Stimulated activated CD8-positive, alpha-beta memory T cell treated with anti-CD3 and anti-CD28 coated beads, Interleukin-2, amount 100 ng/mL, for 48 hours (primary cell): Measurements from ENCODE around the gene STK25.
A peak's percentile ranks its signal among the peaks of the same experiment; 100 is the strongest.

ENCODE experiments used
- DNase-seq, 2 donors: peaks; one replicate each; pipeline ENCODE4 v3.0.0-alpha.2; 2020; ENCODE audit warnings: low read depth in 2 of 2

Gene STK25

DNA sequence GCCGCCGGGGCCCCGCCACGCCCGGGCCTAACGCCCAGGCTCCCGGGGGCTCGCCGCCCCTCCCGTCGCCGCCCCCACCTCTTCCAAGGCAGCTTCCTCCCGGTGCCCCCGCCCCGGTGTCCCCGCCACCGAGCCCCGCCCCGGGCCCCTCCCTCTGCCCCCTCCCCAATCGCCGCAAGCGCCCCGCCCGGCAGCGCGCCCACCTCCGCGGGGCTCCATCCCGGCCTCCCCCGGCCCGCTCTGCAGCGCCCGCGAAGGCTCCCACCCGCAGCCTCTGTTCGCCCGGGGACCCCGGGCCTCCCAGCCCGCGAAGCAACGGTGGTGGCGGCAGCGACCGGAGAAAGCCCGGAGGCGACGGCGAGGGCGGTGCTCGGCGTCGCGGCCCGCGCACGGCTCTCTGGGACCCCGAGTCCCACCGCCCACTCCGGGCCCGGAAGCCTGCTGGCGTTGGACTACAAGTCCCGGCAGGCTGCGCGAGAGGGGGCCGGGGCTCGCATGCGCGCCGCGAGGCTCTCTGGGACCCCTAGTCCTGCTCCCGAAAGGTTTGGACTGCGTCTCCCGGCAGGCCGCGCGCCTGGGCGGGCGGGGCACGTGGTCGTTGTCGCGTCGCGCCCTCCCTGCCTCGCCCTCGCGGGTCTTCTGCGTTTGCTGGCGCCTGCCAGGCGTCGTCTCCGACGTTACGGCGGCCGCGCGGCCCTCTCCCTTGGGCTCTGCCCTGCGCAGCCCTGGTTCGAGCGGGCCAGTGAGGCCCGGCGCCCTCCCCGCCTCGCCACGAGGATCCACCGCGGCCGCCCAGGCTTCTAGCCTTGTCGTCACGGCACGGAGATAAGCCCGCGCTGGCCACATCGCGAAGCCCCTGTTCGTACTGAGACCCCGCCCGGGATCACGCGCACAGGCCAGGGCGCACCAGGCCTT is at the start of gene STK25:
STK25 (minus strand) TSS at position 345 of the 915 bp plus-strand sequence. CDS start 549 bp downstream, outside the sequence.
- peak; percentile 96 to 97 for DNase-seq

DNA sequence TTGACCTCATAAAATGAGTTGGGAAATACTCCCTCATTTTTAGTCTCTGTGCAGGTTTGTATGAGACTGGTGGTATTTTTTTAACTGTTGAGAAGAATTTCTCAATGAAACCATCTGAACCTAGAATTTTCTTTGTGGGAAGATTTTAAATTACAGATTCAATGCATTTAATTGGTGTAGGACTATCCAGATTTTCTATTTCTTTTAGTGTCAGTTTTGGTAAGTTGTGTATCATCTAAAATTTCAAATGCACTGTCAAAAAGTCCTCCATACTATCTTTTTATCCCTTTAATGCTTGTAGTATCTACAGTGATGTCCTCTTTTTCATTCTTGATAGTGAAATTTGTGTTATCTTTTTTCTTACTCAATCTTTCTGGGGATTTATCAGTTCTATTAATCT is 48.4 kb upstream of the STK25 start:
- DNase-seq = no peak

GRCh38 chr2:241555711-241556110 is 47.3 kb upstream of the STK25 start:
- DNase-seq = no peak

DNA sequence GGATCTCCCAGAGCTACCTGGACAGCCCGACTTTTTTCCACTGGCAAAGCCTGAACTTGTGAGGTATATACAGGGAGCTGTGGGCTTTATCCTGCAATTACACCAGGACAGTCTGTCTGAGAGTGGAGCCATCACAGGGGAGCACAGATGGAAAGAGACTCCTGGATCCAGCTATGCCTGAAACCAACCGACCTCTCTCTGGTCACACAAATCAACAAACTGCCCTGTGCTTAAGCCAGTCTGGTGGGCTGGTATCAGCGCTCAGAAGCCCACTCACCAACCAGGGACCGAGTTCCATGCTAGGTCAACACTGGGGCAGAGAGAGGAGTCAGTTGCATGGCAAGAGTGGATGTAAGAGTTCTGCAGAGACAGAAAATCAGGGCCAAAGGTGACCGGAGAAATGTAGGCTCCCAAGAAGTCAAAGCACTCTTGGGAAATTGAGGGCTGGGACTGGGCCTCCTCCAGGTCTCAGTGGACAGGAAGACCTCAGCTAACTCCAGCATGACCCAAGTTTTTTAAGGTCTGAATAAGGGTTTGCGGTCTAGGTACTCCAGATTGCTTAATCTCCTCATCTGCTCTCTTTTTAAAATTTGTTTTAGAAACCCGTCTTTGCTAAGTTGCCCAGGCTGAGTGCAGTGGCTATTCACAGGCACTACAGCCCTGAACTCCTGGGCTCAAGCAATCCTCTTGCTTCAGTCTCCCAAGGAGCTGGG is 46.4 kb upstream of the STK25 start:
- no peak for DNase-seq

DNA sequence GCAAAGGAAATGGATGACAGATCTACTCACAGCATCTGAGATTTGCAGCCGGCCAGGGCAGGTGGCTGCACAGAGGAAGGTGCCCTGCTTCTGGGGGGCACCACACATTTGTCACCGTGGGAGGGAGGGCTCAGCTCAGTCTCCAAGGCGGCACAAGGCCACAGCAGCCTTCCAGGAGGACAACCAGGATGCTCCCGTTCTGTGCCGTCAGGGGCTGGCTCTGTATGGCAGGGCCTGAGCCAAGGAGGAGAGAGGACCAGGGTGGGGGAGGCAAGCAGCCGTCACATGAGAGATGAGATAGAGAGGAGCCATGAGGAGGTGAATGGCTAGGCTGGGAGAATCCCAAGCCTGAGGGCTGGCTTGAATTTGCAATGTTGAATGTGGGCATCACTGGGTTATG is 45.6 kb upstream of the STK25 start:
- DNase-seq = no peak

DNA sequence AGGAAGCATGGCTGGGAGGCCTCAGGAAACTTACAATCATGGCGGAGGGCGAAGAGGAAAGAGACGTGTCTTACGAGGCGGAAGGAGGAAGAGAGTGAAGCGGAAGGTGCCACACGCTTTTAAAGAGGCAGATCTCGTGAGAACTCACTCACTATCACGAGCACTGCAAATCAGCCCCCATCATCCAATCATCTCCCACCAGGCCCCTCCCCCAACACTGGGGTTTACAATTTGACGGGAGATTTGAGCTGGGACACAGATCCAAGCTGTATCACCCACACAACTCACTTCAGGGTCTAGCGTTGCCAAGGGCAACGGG is 45.1 kb upstream of the STK25 start:
- no peak for DNase-seq

GRCh38 chr2:241551998-241552737 is 43.8 kb upstream of the STK25 start:
- DNase-seq = no peak

GRCh38 chr2:241551599-241551997 is 43.2 kb upstream of the STK25 start:
- no peak for DNase-seq

- no peak for DNase-seq
These were observed 42.5 kb upstream of the STK25 start for GRCh38 chr2:241550616-241551580.

GRCh38 chr2:241548451-241548835 is 40.1 kb upstream of the STK25 start:
- no peak for DNase-seq

DNA sequence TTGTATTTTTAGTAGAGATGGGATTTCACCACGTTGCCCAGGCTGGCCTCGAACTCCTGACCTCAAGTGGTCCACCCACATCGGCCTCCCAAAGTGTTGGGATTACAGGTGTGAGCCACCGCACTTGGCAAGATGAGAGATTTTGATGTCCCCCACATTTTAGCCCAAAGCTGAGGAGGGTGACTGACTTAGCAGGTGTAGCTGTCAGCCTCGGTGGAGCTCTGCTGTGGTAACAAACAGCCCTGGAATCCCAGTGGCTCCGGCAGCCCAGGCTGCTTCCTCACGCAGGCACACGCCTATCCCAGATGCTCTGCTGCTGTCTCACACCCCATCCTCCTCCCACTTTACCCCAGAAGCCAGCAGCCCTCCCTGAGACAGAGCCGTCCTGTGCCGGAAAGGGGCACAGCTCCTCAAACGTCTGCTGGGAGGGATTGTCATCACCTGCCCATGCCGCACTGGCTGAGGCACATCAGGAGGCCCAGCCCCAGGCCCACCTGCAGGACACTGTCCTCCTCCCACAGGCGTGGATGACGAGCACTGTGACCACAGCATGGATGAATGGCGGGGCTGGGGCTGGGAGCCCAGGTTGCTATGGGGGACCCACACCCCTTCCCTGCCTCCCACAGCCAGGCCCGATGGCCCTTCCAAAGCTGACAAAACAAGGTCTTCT is 39.5 kb upstream of the STK25 start:
- no peak for DNase-seq

DNA sequence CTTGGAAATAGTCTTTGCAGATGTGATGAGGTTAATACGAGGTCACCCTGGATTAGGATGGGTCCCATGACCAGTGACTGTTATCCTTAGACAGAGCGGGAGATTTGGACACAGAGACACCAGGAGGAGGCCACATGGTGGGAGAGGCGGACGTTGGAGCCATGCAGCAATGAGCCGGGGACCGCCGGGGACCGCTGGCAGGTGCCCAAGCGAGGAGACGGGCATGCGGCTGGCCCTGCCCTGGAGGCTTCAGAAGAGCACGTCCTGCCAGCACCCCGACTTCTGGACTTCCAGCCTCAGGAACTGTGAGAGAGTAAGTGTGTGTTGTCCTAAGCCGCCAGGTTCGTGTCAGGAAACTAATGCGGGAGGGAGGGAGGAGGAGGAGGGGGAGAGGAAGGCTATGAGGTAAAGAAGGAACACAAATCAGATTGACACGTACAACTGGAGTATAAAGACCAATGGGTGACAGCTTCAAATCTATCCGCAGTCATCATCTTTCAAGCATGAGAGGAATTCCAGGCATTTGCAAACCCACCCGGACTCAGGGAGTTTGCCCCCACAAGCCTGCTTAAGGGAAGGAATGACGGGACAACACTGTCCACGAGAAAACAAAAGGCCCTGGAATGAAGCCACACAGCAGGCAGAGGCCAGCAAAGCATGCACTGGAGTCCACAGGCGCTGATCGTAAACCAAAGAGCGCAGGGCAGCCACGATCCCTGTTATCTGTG is 38.6 kb upstream of the STK25 start:
- DNase-seq = no peak

DNA sequence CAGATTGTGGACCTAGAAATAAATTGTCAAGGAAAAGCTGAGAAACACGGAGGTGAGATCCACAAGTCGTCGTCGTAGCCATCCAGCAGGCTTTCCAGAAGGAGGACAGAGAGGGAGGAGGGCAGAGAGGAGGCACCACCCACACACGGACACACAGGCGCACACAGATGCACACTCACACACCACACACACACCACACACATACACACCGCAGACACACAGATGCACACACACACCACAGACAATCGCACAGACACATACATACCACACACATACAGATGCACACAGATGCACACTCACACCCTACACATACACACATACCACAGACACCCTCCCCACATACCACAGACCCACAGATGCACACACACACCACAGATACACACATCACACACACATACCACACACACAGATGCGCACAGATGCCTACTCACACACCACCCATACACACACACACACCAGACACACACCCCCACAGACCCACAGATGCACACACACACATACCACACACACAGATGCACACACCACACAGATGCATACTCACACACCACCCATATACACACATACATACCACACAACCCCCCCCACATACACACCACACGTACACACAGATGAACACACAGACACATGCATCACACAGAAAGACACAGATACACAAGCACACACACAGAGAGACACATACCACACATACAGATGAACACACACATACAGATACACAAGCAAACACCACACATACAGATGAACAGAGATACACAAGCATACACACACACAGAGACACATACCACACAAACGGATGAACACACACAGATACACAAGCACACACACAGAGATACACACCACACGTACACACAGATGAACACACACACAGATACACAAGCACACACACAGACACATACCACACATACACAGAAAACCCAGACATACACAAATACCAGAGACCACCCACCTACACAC is 37.4 kb upstream of the STK25 start:
- no peak for DNase-seq

DNA sequence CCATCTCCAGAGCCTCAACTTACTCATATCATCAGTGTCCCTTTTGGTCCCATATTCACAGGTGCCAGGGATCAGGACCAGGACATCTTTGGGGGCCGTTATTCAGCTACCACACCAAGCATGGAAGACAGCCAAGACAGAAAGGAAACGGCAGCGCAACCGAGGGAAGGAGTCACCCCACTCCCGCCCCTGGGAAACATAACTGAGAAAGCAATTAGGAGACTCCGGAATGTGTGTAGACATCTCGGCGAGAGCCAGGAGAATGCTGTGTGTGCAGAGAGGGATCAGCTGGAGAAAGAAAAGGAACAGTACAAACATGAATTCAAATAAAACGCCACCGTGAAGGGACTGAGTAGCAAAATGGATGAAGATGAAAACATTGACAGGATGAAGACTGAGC is 36.7 kb upstream of the STK25 start:
- DNase-seq = no peak

DNA sequence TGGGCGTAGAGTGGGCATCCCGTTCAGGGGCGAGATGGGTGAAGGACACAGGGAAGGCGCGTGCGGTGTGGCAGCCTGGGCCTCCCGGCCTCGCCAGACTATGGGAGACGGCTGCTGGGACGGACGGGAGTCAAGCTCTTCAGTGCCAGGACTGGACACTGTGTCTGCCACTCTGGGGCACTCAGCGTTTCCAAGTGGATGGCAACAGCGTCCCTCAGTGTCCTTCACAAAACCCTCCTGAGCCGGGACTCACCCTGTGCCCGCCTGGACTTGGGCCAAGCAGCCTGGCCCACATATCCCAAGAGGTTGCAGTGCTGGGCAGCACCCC is 33.9 kb upstream of the STK25 start:
- DNase-seq = no peak

DNA sequence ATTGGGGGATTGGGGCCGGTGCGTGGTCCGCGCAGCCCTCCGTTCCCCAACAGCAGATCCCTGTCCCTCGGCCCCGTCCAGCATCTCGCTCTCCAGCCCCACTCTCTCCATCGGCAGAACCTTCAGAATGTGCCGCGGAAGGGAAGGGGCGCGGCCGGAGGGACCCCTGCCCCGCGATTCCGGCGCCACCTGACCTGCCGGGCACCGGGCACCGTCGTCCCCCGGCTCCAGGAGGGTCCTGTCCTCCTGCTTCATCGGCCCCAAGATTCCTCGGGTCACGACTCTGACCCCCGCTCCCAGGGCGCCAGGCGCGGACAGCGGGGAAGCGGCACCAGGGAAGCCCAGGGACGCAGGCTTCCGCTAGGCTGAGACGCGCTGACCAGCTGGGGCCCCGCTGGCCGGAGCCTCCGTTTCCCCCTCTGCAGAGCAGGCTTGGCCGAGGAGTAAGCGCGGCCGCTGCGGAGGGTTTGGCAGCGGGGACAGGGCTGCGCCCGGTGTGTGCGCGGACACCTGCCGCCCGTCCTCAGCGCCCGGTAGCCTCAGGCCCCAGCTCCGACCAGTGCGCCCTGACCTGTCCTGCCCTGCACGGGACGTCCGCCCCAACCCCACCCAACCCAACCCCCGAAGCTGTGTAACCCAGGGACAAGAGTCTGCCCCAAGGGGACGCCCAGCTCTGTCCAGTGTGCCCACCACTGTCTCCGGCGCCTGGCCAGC is 33.3 kb upstream of the STK25 start:
- DNase-seq = no peak

GRCh38 chr2:241540771-241541561 is 32.6 kb upstream of the STK25 start:
- DNase-seq = peak; percentile 66 to 75

GRCh38 chr2:241540401-241540770 is 32.0 kb upstream of the STK25 start:
- no peak for DNase-seq
